GM12872 (cell line): Measurements from ENCODE around the gene NELL2.
A peak's percentile ranks its signal among the peaks of the same experiment; 100 is the strongest.

Experiments used
- TF ChIP-seq, protein P1 (sequence below): IDR thresholded peaks from 3 replicates; pipeline ENCODE4 v1.5.1; 2011; ENCODE audit warnings: low read depth, mild to moderate bottlenecking, low read length, moderate library complexity; ENCODE audit not compliant: insufficient read depth

NELL2 gene

DNA sequence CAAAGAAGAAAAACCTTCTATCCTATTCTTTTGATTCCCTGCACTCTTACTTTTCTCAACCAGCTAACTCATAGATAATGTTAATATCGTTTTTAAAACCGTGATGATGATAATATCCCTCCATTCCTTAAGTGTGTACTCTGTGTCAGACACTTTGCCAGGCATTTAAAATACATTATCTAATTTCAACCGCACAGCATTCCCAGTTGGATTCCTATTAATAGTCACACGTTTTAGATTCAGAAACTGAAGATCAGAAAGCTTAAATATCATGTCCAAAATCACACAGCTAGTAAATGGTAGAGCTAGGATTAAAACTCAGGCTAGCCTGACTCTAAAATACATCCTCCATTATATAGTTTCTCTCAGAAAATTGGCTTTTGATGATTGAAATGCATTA, 366.0 kb downstream of the NELL2 start:
- TF ChIP-seq, protein P1, sequence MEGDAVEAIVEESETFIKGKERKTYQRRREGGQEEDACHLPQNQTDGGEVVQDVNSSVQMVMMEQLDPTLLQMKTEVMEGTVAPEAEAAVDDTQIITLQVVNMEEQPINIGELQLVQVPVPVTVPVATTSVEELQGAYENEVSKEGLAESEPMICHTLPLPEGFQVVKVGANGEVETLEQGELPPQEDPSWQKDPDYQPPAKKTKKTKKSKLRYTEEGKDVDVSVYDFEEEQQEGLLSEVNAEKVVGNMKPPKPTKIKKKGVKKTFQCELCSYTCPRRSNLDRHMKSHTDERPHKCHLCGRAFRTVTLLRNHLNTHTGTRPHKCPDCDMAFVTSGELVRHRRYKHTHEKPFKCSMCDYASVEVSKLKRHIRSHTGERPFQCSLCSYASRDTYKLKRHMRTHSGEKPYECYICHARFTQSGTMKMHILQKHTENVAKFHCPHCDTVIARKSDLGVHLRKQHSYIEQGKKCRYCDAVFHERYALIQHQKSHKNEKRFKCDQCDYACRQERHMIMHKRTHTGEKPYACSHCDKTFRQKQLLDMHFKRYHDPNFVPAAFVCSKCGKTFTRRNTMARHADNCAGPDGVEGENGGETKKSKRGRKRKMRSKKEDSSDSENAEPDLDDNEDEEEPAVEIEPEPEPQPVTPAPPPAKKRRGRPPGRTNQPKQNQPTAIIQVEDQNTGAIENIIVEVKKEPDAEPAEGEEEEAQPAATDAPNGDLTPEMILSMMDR: no peak

DNA sequence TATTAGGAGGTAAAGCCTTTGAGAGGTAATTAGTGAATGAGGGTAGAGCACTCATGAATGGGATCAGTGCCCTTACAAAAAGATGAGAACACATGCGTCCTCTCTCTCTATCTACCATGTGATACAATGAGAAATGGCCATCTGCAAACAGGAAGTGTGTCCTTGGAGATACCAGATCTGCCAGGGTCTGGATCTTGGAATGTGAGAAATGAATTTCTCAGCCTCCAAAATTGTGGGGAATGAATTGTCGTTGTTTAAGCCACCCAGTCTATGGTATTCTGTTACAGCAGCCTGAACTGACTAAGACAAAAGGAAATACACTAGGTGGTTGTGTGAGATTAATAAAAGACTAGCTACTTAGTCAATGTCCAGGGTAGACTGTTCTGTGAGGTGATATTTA, 366.6 kb downstream of the NELL2 start:
- TF ChIP-seq, protein P1: no peak

DNA sequence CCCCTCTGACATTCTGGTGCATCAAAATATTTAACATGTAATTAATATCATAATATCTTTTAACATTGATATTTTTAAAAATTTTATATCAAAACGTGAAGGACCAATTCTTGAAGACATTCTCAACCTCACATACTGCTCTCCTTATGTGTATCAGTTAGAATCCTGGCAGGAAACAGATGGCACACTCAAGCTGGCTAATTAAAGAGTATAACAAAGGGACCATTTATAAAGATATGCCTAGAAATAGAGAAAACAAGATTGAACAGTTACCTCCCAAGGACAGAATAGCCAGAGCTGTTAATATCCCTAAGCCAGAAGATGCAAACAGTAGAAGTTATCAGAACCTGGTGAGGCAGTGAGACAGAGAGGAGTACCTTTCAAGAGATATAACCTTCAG, 368.7 kb downstream of the NELL2 start:
- TF ChIP-seq, protein P1: no peak

DNA sequence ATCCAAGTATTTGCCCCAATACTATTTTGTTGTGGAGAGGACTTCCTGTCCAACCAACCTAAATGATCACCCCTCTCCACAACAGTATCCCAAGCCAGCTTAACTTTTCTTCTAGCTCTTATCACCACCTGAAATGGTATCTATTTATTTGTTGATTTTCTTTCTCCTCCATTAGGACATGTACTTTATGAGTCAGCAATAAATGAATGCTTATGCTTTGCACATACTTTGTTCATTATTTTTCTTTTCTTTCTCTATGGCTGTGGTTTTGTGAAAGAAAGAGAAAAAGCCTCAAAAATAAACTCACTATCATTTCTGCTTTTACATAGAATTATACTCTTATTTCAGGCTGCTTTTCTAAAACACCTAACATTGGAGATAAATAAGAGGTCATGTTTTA, 371.3 kb downstream of the NELL2 start:
- TF ChIP-seq, protein P1: no peak

DNA sequence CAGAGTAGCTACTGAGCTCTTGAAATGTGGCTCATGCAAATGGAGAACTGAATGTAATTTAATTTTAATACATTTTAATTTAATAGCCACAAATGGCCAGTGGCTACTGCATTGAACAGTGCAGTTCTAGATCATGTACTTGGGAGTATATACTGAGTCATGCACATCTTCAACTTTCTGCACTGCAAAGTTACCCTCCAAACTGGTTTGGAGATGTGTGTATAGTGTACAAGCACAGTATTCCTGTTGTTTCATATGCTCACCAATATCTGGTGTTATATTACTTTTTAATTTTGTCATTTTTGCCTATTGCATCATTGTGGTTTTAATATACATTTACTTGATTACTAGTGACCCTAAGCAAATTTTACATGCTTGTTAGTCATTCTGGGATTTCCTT, 372.8 kb downstream of the NELL2 start:
- TF ChIP-seq, protein P1: no peak

DNA sequence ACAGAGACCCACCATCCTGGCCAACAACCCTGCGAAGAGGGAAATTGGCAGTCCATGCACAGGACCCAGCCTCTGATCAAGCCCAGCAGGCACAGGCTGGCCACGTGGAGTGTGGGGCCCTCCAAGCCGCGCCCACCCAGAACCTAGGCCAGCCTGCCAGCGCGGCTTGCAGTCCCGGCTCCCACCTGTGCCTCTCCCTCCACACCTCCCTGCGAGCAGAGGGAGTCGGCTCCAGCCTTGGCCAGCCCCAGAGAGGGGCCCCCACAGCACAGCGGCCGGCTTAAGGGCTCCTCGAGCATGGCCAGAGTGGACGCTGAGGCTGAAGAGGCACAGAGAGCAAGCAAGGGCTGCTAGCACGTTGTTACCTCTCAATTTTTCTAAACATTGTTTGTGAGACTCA, 373.4 kb downstream of the NELL2 start:
- TF ChIP-seq, protein P1: no peak

DNA sequence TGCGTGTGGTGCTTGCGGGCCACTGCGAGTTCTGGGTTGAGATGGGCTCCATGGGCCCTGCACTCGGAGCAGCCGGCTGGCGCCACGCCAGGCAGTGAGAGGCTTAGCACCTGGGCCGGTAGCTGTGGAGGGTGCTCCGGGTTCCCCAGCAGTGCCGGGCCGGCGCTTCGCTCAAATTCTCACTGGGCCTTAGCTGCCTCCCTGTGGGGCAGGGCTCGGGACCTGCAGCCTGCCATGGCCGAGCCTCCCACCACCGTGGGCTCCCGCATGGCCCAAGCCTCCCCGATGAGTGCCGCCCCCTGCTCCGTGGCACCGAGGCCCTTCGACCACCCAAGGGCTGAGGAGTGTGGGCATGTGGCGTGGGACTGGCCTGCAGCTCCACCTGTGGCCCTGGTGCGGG, 375.7 kb downstream of the NELL2 start:
- TF ChIP-seq, protein P1: no peak

DNA sequence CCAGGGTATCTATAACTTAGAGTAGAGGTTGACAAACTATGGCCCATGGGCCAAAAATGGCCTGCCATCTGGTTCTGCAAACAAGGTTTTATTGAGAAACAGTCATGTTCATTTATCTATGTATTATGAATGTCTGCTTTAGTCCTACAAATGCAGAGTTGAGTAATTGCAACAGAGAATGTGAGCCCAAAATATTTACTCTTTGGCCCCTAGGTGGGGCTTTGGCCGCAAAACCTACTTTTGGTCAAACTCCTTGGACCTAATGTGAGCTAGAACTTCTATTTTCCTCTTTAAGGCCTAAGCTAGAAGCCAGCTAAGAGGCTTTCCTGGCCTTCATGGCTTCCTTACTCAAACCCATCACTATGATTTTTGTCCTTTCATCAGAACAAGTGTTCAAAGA, 379.1 kb downstream of the NELL2 start:
- TF ChIP-seq, protein P1: 0 out of 3 replicates have a peak, but pooled peaks have one; percentile 17
